ENCODE measurements around the gene CCL15. TPM values are rescaled to one million over a fixed set of nuclear protein-coding genes. Genes with fewer than 3 reads are reported as not detected.
A peak's percentile ranks its signal among the peaks of the same experiment; 100 is the strongest.

CCL15 gene
- total RNA-seq, 1 experiment from 2014 or later, result not detected

DNA sequence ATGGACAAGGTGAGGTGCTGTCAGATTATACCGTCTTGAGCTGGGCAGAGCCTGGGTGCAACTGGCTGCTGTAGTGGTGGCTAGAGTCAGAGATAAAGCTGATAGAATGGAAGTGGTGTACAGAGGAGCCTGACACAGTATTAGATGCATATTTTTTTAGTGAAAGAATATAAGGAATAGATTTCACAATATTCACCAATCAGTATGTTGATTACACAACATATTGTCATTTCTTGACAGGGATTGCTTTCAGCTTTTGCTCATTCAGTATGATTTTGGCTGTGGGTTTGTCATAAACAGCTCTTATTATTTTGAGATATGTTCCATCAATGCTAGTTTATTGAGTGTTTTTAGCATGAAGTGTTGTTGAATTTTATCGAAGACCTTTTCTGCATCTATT lies 18.1 kb upstream of the CCL15 start (continued):
- TF ChIP-seq, protein P1, sequence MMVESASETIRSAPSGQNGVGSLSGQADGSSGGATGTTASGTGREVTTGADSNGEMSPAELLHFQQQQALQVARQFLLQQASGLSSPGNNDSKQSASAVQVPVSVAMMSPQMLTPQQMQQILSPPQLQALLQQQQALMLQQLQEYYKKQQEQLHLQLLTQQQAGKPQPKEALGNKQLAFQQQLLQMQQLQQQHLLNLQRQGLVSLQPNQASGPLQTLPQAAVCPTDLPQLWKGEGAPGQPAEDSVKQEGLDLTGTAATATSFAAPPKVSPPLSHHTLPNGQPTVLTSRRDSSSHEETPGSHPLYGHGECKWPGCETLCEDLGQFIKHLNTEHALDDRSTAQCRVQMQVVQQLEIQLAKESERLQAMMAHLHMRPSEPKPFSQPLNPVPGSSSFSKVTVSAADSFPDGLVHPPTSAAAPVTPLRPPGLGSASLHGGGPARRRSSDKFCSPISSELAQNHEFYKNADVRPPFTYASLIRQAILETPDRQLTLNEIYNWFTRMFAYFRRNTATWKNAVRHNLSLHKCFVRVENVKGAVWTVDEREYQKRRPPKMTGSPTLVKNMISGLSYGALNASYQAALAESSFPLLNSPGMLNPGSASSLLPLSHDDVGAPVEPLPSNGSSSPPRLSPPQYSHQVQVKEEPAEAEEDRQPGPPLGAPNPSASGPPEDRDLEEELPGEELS (CRISPR knock-in tag; IDR thresholded peaks at IDR 0.05), result no peak
- TF ChIP-seq, protein P2, sequence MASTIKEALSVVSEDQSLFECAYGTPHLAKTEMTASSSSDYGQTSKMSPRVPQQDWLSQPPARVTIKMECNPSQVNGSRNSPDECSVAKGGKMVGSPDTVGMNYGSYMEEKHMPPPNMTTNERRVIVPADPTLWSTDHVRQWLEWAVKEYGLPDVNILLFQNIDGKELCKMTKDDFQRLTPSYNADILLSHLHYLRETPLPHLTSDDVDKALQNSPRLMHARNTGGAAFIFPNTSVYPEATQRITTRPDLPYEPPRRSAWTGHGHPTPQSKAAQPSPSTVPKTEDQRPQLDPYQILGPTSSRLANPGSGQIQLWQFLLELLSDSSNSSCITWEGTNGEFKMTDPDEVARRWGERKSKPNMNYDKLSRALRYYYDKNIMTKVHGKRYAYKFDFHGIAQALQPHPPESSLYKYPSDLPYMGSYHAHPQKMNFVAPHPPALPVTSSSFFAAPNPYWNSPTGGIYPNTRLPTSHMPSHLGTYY (CRISPR knock-in tag; IDR thresholded peaks at IDR 0.05), result no peak
- TF ChIP-seq MYBL2 (CRISPR knock-in tag; IDR thresholded peaks at IDR 0.05), result no peak
- no peak for TF ChIP-seq TEAD1 (CRISPR knock-in tag; IDR thresholded peaks at IDR 0.05)
- no peak for TF ChIP-seq KAT7 (CRISPR knock-in tag; IDR thresholded peaks at IDR 0.05; ENCODE audit: borderline replicate concordance)
- no peak for TF ChIP-seq CREM (CRISPR knock-in tag; IDR thresholded peaks at IDR 0.05)
- no peak for TF ChIP-seq SMAD3 (CRISPR knock-in tag; IDR thresholded peaks at IDR 0.05; ENCODE audit: borderline replicate concordance)
- TF ChIP-seq ELF4 (CRISPR knock-in tag; IDR thresholded peaks at IDR 0.05; ENCODE audit: low read depth), result no peak

DNA sequence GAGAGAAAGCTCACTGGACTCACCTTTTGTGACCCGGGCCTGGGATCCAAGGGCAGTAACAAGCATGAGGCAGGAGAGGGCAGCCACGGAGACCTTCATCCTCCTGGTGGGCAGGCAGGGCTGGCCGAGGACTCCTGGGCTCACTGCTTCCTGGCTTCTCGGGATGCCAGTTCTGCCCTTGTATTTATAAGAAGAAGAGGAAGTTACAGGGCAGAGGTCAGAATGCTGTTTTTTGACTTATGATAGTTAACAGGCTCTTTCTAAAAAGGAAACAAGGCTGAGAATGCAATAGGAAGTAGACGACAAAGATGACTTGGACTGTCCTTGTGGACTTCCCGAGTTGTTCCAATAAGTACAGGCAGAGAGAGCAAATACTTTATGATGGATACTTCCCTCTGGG lies 16.4 kb upstream of the CCL15 start, which contains the start of gene CCL23:
Gene CCL23, minus strand, starts transcription at position 174 of the 400 bp plus-strand sequence. Its CDS starts 75 bp downstream, at position 99.
- Mint-ChIP-seq H3K27ac (no peak within 1 kb of the TSS), H3K4me3 (no peak within 1 kb of the TSS), H3K27me3 (ENCODE audit: low read depth) (peaks cover 25% of the 10 kb centered on the region), H3K9me3 (peaks cover 14% of the 10 kb centered on the region), H3K4me1 (no peaks in the 10 kb centered on the region), H3K36me3 (peaks cover 1% of the 10 kb centered on the region; the same call in 1 of the 2 replicates)
- peak; percentile 41; the same call in 1 of the 2 replicates for ATAC-seq
- no peak for DNase-seq (ENCODE audit: low spot score)
- ChIA-PET POLR2A (no interaction called here), CTCF (interaction anchor here (1.2 kb wide), 1 partner anchor 69 kb away, joined by 3 read pairs; no protein-coding TSS in a partner anchor)
- no peak for TF ChIP-seq NFE2L1 (CRISPR knock-in tag; IDR thresholded peaks at IDR 0.05)
- TF ChIP-seq, protein P3, sequence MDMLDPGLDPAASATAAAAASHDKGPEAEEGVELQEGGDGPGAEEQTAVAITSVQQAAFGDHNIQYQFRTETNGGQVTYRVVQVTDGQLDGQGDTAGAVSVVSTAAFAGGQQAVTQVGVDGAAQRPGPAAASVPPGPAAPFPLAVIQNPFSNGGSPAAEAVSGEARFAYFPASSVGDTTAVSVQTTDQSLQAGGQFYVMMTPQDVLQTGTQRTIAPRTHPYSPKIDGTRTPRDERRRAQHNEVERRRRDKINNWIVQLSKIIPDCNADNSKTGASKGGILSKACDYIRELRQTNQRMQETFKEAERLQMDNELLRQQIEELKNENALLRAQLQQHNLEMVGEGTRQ (CRISPR knock-in tag; IDR thresholded peaks at IDR 0.05), result no peak
- TF ChIP-seq ETV6 (CRISPR knock-in tag; IDR thresholded peaks at IDR 0.05), result no peak
- TF ChIP-seq SMAD3 (CRISPR knock-in tag; IDR thresholded peaks at IDR 0.05; ENCODE audit: borderline replicate concordance), result no peak
- TF ChIP-seq, protein P4, sequence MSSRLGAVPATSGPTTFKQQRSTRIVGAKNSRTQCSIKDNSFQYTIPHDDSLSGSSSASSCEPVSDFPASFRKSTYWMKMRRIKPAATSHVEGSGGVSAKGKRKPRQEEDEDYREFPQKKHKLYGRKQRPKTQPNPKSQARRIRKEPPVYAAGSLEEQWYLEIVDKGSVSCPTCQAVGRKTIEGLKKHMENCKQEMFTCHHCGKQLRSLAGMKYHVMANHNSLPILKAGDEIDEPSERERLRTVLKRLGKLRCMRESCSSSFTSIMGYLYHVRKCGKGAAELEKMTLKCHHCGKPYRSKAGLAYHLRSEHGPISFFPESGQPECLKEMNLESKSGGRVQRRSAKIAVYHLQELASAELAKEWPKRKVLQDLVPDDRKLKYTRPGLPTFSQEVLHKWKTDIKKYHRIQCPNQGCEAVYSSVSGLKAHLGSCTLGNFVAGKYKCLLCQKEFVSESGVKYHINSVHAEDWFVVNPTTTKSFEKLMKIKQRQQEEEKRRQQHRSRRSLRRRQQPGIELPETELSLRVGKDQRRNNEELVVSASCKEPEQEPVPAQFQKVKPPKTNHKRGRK (CRISPR knock-in tag; IDR thresholded peaks at IDR 0.05; ENCODE audit: borderline replicate concordance), result no peak
- no peak for TF ChIP-seq FOXJ3 (CRISPR knock-in tag; IDR thresholded peaks at IDR 0.05; ENCODE audit: borderline replicate concordance)
- TF ChIP-seq RORB (CRISPR knock-in tag; IDR thresholded peaks at IDR 0.05), result no peak
- no peak for TF ChIP-seq ZNF317 (CRISPR knock-in tag; IDR thresholded peaks at IDR 0.05; ENCODE audit: borderline replicate concordance, low read depth)
- TF ChIP-seq CREM (CRISPR knock-in tag; IDR thresholded peaks at IDR 0.05), result no peak
- no peak for TF ChIP-seq TP53 (CRISPR knock-in tag; IDR thresholded peaks at IDR 0.05)
- TF ChIP-seq, protein P5, sequence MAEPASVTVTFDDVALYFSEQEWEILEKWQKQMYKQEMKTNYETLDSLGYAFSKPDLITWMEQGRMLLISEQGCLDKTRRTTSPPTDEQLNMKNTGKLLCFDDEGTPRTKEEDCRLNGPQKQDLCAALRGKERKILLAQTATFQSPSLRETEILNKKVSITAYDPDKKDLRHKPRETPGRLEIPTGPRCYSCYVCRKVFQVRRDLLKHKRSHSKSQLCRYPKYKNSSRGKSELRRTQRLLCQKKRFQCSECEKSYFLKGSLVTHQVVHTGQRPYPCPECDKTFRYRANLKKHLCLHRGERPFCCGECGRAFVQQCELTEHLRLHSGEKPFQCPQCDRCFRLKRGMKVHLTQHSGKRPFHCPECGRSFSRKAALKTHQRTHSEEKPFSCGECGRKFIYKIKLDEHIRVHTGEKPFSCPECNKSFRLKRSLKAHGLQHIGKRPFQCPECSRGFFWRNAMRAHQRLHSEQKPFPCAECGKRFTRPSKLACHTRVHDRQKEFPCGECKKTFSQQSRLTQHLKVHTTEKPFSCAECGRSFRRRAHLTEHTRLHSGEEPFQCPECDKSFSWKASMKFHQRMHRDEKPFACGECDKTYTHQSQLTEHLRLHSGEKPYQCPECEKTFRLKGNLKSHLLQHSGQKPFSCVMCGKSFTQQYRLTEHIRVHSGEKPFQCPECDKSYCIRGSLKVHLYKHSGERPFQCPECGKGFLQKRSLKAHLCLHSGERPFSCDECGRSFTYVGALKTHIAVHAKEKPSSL (CRISPR knock-in tag; conservative IDR thresholded peaks at IDR 0.05), result no peak
- TF ChIP-seq SMAD4 (CRISPR knock-in tag; IDR thresholded peaks at IDR 0.05), result no peak
- TF ChIP-seq ZNF423 (CRISPR knock-in tag; IDR thresholded peaks at IDR 0.05), result no peak
- TF ChIP-seq, protein P6, sequence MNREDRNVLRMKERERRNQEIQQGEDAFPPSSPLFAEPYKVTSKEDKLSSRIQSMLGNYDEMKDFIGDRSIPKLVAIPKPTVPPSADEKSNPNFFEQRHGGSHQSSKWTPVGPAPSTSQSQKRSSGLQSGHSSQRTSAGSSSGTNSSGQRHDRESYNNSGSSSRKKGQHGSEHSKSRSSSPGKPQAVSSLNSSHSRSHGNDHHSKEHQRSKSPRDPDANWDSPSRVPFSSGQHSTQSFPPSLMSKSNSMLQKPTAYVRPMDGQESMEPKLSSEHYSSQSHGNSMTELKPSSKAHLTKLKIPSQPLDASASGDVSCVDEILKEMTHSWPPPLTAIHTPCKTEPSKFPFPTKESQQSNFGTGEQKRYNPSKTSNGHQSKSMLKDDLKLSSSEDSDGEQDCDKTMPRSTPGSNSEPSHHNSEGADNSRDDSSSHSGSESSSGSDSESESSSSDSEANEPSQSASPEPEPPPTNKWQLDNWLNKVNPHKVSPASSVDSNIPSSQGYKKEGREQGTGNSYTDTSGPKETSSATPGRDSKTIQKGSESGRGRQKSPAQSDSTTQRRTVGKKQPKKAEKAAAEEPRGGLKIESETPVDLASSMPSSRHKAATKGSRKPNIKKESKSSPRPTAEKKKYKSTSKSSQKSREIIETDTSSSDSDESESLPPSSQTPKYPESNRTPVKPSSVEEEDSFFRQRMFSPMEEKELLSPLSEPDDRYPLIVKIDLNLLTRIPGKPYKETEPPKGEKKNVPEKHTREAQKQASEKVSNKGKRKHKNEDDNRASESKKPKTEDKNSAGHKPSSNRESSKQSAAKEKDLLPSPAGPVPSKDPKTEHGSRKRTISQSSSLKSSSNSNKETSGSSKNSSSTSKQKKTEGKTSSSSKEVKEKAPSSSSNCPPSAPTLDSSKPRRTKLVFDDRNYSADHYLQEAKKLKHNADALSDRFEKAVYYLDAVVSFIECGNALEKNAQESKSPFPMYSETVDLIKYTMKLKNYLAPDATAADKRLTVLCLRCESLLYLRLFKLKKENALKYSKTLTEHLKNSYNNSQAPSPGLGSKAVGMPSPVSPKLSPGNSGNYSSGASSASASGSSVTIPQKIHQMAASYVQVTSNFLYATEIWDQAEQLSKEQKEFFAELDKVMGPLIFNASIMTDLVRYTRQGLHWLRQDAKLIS (CRISPR knock-in tag; IDR thresholded peaks at IDR 0.05; ENCODE audit: borderline replicate concordance), result no peak
- TF ChIP-seq, protein P7, sequence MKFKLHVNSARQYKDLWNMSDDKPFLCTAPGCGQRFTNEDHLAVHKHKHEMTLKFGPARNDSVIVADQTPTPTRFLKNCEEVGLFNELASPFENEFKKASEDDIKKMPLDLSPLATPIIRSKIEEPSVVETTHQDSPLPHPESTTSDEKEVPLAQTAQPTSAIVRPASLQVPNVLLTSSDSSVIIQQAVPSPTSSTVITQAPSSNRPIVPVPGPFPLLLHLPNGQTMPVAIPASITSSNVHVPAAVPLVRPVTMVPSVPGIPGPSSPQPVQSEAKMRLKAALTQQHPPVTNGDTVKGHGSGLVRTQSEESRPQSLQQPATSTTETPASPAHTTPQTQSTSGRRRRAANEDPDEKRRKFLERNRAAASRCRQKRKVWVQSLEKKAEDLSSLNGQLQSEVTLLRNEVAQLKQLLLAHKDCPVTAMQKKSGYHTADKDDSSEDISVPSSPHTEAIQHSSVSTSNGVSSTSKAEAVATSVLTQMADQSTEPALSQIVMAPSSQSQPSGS (CRISPR knock-in tag; IDR thresholded peaks at IDR 0.05; ENCODE audit: borderline replicate concordance, low read depth), result no peak
- TF ChIP-seq, protein P8, sequence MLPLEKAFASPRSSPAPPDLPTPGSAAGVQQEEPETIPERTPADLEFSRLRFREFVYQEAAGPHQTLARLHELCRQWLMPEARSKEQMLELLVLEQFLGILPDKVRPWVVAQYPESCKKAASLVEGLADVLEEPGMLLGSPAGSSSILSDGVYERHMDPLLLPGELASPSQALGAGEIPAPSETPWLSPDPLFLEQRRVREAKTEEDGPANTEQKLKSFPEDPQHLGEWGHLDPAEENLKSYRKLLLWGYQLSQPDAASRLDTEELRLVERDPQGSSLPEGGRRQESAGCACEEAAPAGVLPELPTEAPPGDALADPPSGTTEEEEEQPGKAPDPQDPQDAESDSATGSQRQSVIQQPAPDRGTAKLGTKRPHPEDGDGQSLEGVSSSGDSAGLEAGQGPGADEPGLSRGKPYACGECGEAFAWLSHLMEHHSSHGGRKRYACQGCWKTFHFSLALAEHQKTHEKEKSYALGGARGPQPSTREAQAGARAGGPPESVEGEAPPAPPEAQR (CRISPR knock-in tag; IDR thresholded peaks at IDR 0.05), result no peak

Measured in WTC11 (cell line).